Large intestine (tissue), 3 donors: ENCODE measurements around the gene MYO1A. TPM values are rescaled to one million over a fixed set of nuclear protein-coding genes. Genes with fewer than 3 reads are reported as not detected.
"Not testable (repeated sequence)": the region's sequence is repeated elsewhere in the genome, so short reads cannot be mapped to it uniquely, and the experiment has no call there.

Source experiments
- DNase-seq, 2 donors: peaks; one replicate each; pipeline versions ENCODE4 v3.0.0 to v3.0.0-alpha.2; 2013
- H3K27ac ChIP-seq: one replicate; pipeline ENCODE4 v1.5.1; 2013; ENCODE audit warnings: low read length
- H3K27me3 ChIP-seq: 2 replicates; pipeline ENCODE4 v1.6.1; 2013; ENCODE audit warnings: low read length; ENCODE audit not compliant: control insufficient read depth, insufficient read depth
- H3K36me3 ChIP-seq: 2 replicates; pipeline ENCODE4 v1.6.1; 2013; ENCODE audit warnings: low read length; ENCODE audit not compliant: control insufficient read depth, insufficient read depth
- H3K4me1 ChIP-seq: one replicate; pipeline ENCODE4 v1.6.1; 2013; ENCODE audit warnings: low read length; ENCODE audit not compliant: control insufficient read depth, insufficient read depth
- H3K4me3 ChIP-seq: one replicate; pipeline ENCODE4 v1.5.1; 2013; ENCODE audit warnings: low read length
- H3K9me3 ChIP-seq: one replicate; pipeline ENCODE4 v1.6.1; 2013; ENCODE audit warnings: mild to moderate bottlenecking, low read depth, low read length, moderate library complexity; ENCODE audit not compliant: control insufficient read depth
- WGBS: methylation state at CpG from one replicate; pipeline ENCODE4 v1.1.5; 2013; ENCODE audit warnings: low lambda C conversion rate; ENCODE audit not compliant: insufficient coverage; 5-methylcytosine and 5-hydroxymethylcytosine counted together
- polyA plus RNA-seq: library from polyadenylated mRNA; unstranded; fragments of 120-200 nt; gene quantifications from one replicate; pipeline ENCODE4 v1.2.1, GENCODE V29; 2013

The MYO1A gene
- polyA plus RNA-seq, 1 donor: 385 TPM

DNA sequence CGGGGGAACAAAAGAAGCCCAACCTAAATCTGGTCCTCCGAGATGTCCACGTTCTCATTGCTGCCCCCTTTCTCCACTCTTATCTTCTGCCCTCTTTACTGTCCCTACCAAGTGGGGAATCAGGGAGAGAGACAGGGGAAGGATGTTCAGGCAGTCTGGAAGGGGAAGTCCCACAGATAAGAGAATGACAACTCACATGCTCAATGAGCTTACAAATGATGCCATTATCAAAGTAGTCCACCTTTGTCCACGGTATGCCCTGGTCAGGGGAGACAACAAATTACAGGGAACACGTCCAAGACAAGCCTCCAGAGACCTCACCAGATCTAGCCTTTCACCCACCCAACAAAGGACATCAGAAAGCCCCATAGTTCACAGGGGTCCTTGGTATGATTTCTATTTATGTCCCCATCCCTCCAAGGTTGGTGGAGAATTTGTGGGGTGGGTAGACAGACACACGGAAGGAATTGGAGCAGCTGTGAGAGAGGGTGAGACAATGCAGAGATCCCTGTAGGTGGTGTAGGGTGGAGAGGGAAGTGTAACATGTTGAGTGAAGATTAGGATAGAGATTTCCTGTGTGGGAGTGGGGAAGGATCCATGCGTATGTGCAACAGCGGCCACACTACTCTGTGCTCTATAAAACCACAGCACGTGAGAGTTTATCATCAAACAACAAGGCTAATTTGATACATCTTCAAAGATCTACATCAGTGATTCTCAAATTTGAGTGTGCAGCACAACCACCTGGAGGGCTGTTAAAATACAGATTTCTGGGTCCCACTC, 10.7 kb downstream of the MYO1A start:
- 69% methylated on average over 3 of the region's 9 CpGs for WGBS
- DNase-seq: no peak
- H3K36me3 ChIP-seq: peaks cover 90% of the 10 kb centered on the region

DNA sequence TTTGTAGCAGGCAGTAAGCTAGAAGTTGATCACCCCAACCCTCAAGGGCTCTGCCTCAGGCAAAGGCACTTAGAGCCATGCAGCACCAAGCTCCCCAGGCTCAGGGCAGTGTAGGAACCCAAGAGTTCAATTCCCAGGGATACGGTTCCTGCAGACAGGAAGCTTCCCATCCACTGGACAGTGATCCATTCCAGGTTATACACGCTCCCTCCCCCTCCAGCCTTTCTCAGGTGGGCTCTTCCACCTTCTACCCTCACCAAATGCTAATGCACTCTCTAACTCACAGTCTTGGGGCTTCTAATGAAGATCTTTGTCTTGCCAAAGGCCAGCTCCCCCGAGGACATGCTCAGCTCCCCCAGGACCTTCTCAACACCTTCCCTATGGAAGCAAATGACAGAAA, 12.7 kb downstream of the MYO1A start:
- no CpG with 5 or more reads among the region's 3 CpGs for WGBS
- Histone ChIP-seq H3K36me3 (peaks cover 80% of the 10 kb centered on the region), H3K4me3 (no peak overlapping the region), H3K27ac (no peak overlapping the region), H3K27me3 (no peaks in the 10 kb centered on the region), H3K9me3 (no peaks in the 10 kb centered on the region), H3K4me1 (no peaks in the 10 kb centered on the region)
- DNase-seq: no peak

More for the DNA sequence above, 10.7 kb downstream of the MYO1A start:
- Histone ChIP-seq H3K4me1 (no peaks in the 10 kb centered on the region), H3K4me3 (no peak overlapping the region), H3K27me3 (no peaks in the 10 kb centered on the region), H3K27ac (no peak overlapping the region), H3K9me3 (no peaks in the 10 kb centered on the region)

DNA sequence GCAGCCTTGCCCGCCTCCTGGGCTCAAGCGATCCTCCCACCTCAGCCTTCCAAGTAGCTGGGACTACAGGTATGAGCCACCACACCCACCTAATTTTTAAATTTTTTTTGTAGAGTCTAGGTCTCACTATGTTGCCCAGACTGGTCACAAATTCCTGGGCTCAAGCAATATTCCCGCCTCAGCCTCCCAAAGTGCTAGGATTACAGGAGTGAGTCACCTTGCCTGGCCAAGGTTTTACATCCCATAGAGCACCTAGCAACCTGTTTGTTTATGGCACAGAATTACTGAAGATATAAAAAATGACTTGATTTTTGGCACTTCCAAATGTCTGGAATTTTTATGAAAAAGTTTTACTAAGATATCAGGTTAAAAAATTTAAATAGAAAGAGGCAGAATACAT, 16.5 kb downstream of the MYO1A start:
- WGBS: no CpG with 5 or more reads among the region's 3 CpGs
- no peak overlapping the region for H3K27ac ChIP-seq
- DNase-seq: no peak
- H3K4me3 ChIP-seq: no peak overlapping the region
- no peaks in the 10 kb centered on the region for H3K9me3 ChIP-seq
- peaks cover 81% of the 10 kb centered on the region for H3K36me3 ChIP-seq
- H3K4me1 ChIP-seq: no peaks in the 10 kb centered on the region
- H3K27me3 ChIP-seq: no peaks in the 10 kb centered on the region

DNA sequence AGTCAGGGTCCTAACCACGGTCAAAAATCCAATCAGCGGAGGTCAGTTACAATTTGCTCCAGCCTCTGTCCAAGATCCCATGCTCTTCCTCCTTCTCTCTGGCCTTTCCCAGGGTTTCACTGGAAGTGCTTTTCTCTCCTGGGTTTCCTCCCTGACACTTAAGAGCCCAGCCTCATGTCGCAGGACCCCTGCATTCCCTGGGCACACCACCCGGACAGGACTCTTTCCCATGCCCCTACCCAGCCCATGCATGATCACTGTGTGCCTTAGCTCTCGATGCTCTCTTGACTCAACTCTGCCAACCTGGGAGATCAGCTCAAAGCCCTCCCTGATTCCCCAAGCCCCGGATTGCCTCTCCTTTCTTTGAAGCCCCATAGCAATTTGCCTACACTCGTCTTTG, 18.1 kb downstream of the MYO1A start:
- no peak overlapping the region for H3K4me3 ChIP-seq
- peaks cover 81% of the 10 kb centered on the region for H3K36me3 ChIP-seq

DNA sequence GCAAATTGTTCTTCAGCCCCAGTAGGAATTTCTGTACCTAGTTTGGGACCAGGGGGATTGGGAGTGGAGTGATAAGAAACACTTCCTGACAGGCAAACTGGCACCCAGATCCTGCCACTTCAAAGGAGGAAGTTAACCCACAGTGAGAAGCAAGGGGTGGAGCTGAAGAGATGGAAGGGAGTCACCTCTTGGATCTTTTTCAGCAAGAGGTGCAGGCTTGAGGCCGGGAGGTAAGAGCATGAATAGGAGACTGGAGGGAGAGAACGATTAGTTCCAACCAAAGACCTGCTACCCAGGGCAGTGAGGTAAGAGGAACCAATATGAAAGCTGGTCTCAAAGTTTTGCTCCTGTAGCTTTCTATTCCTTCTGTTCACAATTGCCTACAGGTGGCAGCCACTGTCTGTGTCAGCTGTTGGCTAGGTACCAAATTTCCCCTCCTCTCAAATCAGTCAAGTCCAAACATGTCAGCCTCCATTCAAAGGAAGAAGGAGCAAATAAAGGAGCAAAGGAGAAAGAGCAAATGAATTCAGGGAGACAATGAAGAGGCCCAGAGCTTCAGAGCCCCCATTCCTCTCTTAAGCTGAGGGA, 18.7 kb downstream of the MYO1A start:
- no peaks in the 10 kb centered on the region for H3K4me1 ChIP-seq
- H3K9me3 ChIP-seq: no peaks in the 10 kb centered on the region
- no peak overlapping the region for H3K27ac ChIP-seq
- H3K4me3 ChIP-seq: no peak overlapping the region
- no CpG with 5 or more reads among the region's 2 CpGs for WGBS
- no peaks in the 10 kb centered on the region for H3K27me3 ChIP-seq
- peaks cover 79% of the 10 kb centered on the region for H3K36me3 ChIP-seq
- DNase-seq: no peak

More for the DNA sequence above, 18.1 kb downstream of the MYO1A start:
- Histone ChIP-seq H3K27me3 (no peaks in the 10 kb centered on the region), H3K4me1 (no peaks in the 10 kb centered on the region), H3K27ac (no peak overlapping the region), H3K9me3 (no peaks in the 10 kb centered on the region)
- 100% methylated on average over 2 of the region's 7 CpGs for WGBS
- no peak for DNase-seq

DNA sequence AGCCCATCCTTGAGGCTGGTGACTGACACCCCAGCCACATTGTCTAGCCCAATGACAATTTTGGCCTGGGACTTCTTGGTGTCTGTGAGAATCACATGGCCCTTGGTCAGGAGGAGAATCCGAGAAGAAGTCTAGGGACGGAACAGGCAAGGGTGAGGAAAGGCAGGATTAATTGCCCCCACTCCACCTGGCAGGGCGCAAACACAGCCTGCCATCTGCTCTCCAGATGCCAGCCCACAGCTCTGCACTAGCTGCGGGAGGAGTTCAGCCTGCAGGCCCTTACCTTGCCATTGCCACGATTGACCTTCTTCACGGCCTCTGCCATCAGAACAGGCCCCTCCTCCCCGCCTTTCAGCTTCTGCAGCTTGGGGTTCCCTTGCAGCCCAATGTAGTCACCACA, 20.5 kb downstream of the MYO1A start:
- no CpG with 5 or more reads among the region's 7 CpGs for WGBS
- Histone ChIP-seq H3K4me1 (no peaks in the 10 kb centered on the region), H3K27ac (no peak overlapping the region), H3K4me3 (no peak overlapping the region), H3K36me3 (peaks cover 68% of the 10 kb centered on the region), H3K27me3 (no peaks in the 10 kb centered on the region), H3K9me3 (no peaks in the 10 kb centered on the region)
- no peak for DNase-seq

DNA sequence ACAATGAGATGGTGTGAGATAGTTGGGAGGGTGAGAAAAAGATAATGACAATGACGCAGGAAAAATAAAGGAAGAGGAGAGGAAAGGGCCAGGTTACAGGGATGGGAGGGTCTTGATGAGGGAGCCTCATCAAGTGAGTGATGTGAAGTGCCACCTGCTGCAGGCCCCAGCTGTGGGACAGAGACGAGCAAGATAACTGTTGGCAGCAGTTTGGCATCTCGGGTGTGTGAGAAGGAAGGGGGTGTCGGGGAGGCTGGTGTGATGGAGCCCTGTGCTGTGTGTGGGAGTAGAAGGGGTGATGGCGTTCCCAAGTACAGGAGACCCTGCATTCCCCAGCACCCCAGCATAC, 22.1 kb downstream of the MYO1A start:
- Histone ChIP-seq H3K4me3 (no peak overlapping the region), H3K36me3 (peaks cover 57% of the 10 kb centered on the region), H3K9me3 (no peaks in the 10 kb centered on the region), H3K27ac (no peak overlapping the region), H3K27me3 (no peaks in the 10 kb centered on the region), H3K4me1 (no peaks in the 10 kb centered on the region)
- DNase-seq: no peak
- WGBS: no CpG with 5 or more reads among the region's 5 CpGs

DNA sequence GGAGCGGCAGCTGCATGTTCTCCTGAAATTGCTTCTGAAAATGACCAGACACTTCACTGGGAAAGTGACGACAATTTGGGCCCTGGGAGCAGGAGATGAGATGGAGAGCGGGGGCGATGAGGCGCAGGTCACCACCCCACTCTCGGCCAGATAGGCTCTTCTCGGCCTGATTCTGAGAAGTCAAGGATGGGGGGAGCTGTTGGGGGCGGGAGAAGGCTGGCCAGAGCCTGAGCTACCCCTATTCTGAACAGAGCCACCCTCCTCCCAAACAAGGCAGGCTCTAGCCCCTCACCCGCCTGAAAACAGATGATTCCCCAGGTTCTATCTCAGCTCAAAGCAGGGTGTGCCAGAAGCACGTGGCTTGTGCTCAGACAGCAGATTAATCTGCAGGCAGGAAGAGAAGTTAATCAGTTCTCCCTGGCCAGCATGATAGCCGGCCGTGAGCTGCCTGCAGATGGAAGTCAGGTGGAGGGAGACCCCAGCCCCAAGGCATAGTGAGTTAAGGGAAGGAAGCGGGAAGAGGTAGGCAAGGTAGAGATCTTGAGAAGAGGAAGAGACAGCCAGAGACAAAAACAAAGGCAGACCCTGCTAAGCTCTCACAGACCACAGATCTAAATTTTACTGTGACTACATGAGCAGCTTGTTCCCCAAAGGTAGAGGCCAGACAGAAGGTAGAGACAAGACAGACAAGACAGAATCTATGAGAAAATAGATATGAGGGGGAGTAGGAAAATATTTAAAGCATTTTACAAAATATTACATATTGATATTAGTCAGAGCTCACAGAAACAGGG, 22.7 kb downstream of the MYO1A start:
- Histone ChIP-seq H3K27ac (no peak overlapping the region), H3K4me3 (no peak overlapping the region), H3K27me3 (no peaks in the 10 kb centered on the region), H3K4me1 (no peaks in the 10 kb centered on the region), H3K36me3 (peaks cover 55% of the 10 kb centered on the region), H3K9me3 (no peaks in the 10 kb centered on the region)
- WGBS: 80% methylated on average over 1 of the region's 13 CpGs
- DNase-seq: no peak

DNA sequence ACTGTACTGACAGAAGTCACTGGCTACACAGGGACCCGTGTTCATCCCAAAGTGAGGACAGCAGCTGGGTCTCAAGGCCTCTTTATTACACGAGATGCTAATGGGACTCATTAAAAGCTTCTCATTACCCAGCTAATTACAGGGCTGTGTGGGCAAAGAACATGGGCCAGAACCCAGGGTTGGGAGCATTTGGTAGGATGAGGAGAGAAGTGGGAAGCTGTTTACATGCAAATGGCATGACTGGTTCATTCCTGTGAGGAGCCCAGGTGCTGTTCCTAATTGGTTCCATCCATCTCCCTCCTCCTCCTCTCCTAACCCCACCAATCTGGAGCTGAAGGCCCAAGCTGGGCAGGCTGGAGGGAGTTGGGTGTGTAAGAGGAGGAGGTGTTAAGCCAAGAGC, 24.7 kb downstream of the MYO1A start:
- no peak overlapping the region for H3K27ac ChIP-seq
- peaks cover 41% of the 10 kb centered on the region for H3K36me3 ChIP-seq
- H3K9me3 ChIP-seq: no peaks in the 10 kb centered on the region
- H3K27me3 ChIP-seq: no peaks in the 10 kb centered on the region
- no CpG with 5 or more reads among the region's 2 CpGs for WGBS
- no peak overlapping the region for H3K4me3 ChIP-seq
- no peak for DNase-seq
- no peaks in the 10 kb centered on the region for H3K4me1 ChIP-seq

DNA sequence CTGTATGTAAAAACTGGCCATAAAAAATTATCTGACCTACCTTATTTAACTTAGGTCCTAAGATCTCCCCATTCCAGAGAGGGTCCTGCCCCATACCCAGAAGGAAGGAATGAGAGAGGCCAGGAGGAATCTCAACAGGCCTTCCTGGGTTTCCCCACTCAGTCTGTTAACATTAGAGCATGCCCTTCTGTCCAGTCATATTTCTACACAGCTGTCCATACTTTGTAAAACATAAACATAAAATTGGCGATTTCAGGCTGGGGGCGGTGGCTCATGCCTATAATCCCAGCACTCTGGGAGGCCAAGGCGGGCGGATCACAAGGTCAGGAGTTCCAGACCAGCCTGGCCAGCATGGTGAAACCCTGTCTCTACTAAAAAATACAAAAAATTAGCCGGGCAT, 27.6 kb downstream of the MYO1A start:
- not testable (repeated sequence) for H3K27ac ChIP-seq, DNase-seq, H3K9me3 ChIP-seq, H3K27me3 ChIP-seq, H3K4me1 ChIP-seq, H3K4me3 ChIP-seq
- peaks cover 13% of the 10 kb centered on the region for H3K36me3 ChIP-seq
- WGBS: no CpG with 5 or more reads among the region's 5 CpGs
